IMR-90 (cell line): Measurements from ENCODE around the gene TMED8. TPM values are rescaled to one million over a fixed set of nuclear protein-coding genes. Genes with fewer than 3 reads are reported as not detected.
"Not testable (repeated sequence)": the region's sequence is repeated elsewhere in the genome, so short reads cannot be mapped to it uniquely, and the experiment has no call there.

Experiments used
- ATAC-seq: fragments of 200-7000 bp; cut with Tn5 transposase; 2 replicates; pipeline ENCODE4 v1.9.1; 2020; ENCODE audit warnings: low read depth, mild to moderate bottlenecking, moderate library complexity
- BruUV-seq: library from RNA; stranded (reverse); fragments of 400-500 nt; replicated peaks from 2 replicates; lab custom pipeline; 2021; lab: Mats Ljungman, UMichigan
- CTCF ChIA-PET: fragments of 300-600 bp; formaldehyde crosslinking; extraction: SDS; loops from one replicate; lab custom pipeline; 2021; ENCODE audit warnings: antibody characterized with exemption; lab: Yijun Ruan, JAX
- POLR2A ChIA-PET: fragments of 300-600 bp; sonication (Branson Sonifier 250); formaldehyde crosslinking; loops from one replicate; lab custom pipeline; 2022; ENCODE audit warnings: antibody characterized with exemption; ENCODE audit not compliant: unreplicated experiment; lab: Charles Lee
- DNase-seq: peaks from one replicate; pipeline ENCODE4 v3.0.0; 2013
- H2AFZ ChIP-seq: replicated peaks from 2 replicates; pipeline ENCODE3; 2013; ENCODE audit warnings: low read length, mild to moderate bottlenecking; ENCODE audit not compliant: poor library complexity
- H2AK5ac ChIP-seq: 2 replicates; pipeline ENCODE4 v1.6.1; 2013; ENCODE audit warnings: low read depth, low read length, inconsistent platforms
- H2AK9ac ChIP-seq: replicated peaks from 2 replicates; pipeline ENCODE3; 2013; ENCODE audit warnings: mild to moderate bottlenecking, low read depth, low read length, moderate library complexity; ENCODE audit not compliant: poor library complexity
- H2BK120ac ChIP-seq: 2 replicates; pipeline ENCODE4 v1.6.1; 2013; ENCODE audit warnings: low read depth, low read length, inconsistent platforms
- H2BK15ac ChIP-seq: 3 replicates; pipeline ENCODE4 v1.6.1; 2013; ENCODE audit warnings: low read depth, low read length, inconsistent platforms
- H2BK20ac ChIP-seq: 2 replicates; pipeline ENCODE4 v1.6.1; 2013; ENCODE audit warnings: low read depth, mild to moderate bottlenecking, inconsistent platforms, low read length, moderate library complexity
- H2BK5ac ChIP-seq: 2 replicates; pipeline ENCODE4 v1.6.1; 2013; ENCODE audit warnings: mild to moderate bottlenecking, low read depth, low read length, inconsistent platforms; ENCODE audit not compliant: poor library complexity, severe bottlenecking
- H3K14ac ChIP-seq: replicated peaks from 2 replicates; pipeline ENCODE4 v1.6.1; 2013; ENCODE audit warnings: low read depth, low read length, inconsistent platforms
- H3K18ac ChIP-seq: 2 replicates; pipeline ENCODE4 v1.6.1; 2013; ENCODE audit warnings: low read depth, low read length, control low read depth
- H3K23ac ChIP-seq: 2 replicates; pipeline ENCODE4 v1.6.1; 2013; ENCODE audit warnings: low read depth, low read length, inconsistent platforms
- H3K27ac ChIP-seq: 2 replicates; pipeline ENCODE4 v1.5.1; 2013; ENCODE audit warnings: mild to moderate bottlenecking, control low read depth, low read length; ENCODE audit not compliant: insufficient read depth
- H3K27me3 ChIP-seq: 2 replicates; pipeline ENCODE4 v1.6.1; 2013; ENCODE audit warnings: low read length; ENCODE audit not compliant: control insufficient read depth, insufficient read depth
- H3K36me3 ChIP-seq: 2 replicates; pipeline ENCODE4 v1.6.1; 2013; ENCODE audit warnings: low read length, mixed read lengths; ENCODE audit not compliant: control insufficient read depth, insufficient read depth
- H3K4ac ChIP-seq: 2 replicates; pipeline ENCODE4 v1.6.1; 2013; ENCODE audit warnings: low read depth, low read length, inconsistent platforms
- H3K4me1 ChIP-seq: 2 replicates; pipeline ENCODE4 v1.6.1; 2013; ENCODE audit warnings: low read length, mixed read lengths; ENCODE audit not compliant: control insufficient read depth, insufficient read depth
- H3K4me2 ChIP-seq: 2 replicates; pipeline ENCODE4 v1.6.1; 2013; ENCODE audit warnings: low read depth, mild to moderate bottlenecking, control low read depth, low read length, moderate library complexity
- H3K4me3 ChIP-seq: 2 replicates; pipeline ENCODE4 v1.5.1; 2013; ENCODE audit warnings: low read depth, mild to moderate bottlenecking, control low read depth, low read length, moderate library complexity; ENCODE audit not compliant: insufficient read depth
- H3K56ac ChIP-seq: 2 replicates; pipeline ENCODE4 v1.6.1; 2013; ENCODE audit warnings: low read length, inconsistent platforms; ENCODE audit not compliant: insufficient read depth; ENCODE audit errors: extremely low read depth
- H3K79me1 ChIP-seq, 2 experiments: 2 replicates each; pipeline ENCODE4 v1.6.1; 2013; ENCODE audit warnings: low read length in 2 of 2, inconsistent platforms in 1 of 2, low read depth in 1 of 2
- H3K9ac ChIP-seq: 2 replicates; pipeline ENCODE4 v1.6.1; 2013; ENCODE audit warnings: low read depth, low read length, control low read depth
- H3K9me1 ChIP-seq: 2 replicates; pipeline ENCODE4 v1.6.1; 2013; ENCODE audit warnings: low read length, inconsistent platforms; ENCODE audit not compliant: insufficient read depth
- H3K9me3 ChIP-seq: 2 replicates; pipeline ENCODE4 v1.6.1; 2013; ENCODE audit warnings: low read length; ENCODE audit not compliant: control insufficient read depth, insufficient read depth
- H4K20me1 ChIP-seq: 2 replicates; pipeline ENCODE4 v1.6.1; 2013; ENCODE audit warnings: low read length, inconsistent platforms; ENCODE audit not compliant: insufficient read depth
- H4K5ac ChIP-seq: 2 replicates; pipeline ENCODE4 v1.6.1; 2013; ENCODE audit warnings: mild to moderate bottlenecking, low read depth, low read length, control low read depth
- H4K8ac ChIP-seq, 2 experiments: 2 replicates each; pipeline ENCODE4 v1.6.1; 2013; ENCODE audit warnings: low read depth in 2 of 2, low read length in 2 of 2, control low read depth in 1 of 2, inconsistent platforms in 1 of 2
- H4K91ac ChIP-seq: 2 replicates; pipeline ENCODE4 v1.6.1; 2013; ENCODE audit warnings: low read depth, low read length, inconsistent platforms; ENCODE audit not compliant: insufficient read depth
- WGBS, 2 experiments: methylation state at CpG; one replicate each; pipeline versions ENCODE4 v1.1.5 to v1.1.7; 2013; ENCODE audit warnings: missing lambda C conversion rate in 2 of 2; ENCODE audit not compliant: insufficient read length in 1 of 2; ENCODE audit errors: extremely low coverage in 2 of 2; 5-methylcytosine and 5-hydroxymethylcytosine counted together
- dilution Hi-C: fragments of 300-500 bp; cut with HindIII; formaldehyde crosslinking; loops from one replicate; pipeline ENCODE4 v1.14.3; 2018; ENCODE audit warnings: low sequenced_read_pairs; ENCODE audit not compliant: unreplicated experiment
- in situ Hi-C: fragments of 300-500 bp; cut with MboI; formaldehyde crosslinking; loops from 3 replicates; pipeline ENCODE4 v1.14.3; 2019; ENCODE audit warnings: low sequenced_read_pairs, inconsistent platforms, mixed read lengths
- intact Hi-C: fragments of 100-400 bp; cut with micrococcal nuclease; formaldehyde crosslinking; loops from 2 replicates; pipeline ENCODE4 v1.10.0; 2022
- polyA plus RNA-seq, 3 experiments: library from polyadenylated mRNA; depleted of rRNA; stranded (reverse); fragments of >200 nt; gene quantifications; 2 replicates each; pipeline ENCODE4 v1.2.3, GENCODE V29; 2012; ENCODE audit warnings: low replicate concordance in 1 of 3
- total RNA-seq: library from RNA; depleted of rRNA; stranded (reverse); fragments of >200 nt; gene quantifications from 2 replicates; pipeline ENCODE4 v1.2.3, GENCODE V29; 2012

The TMED8 gene
- total and polyA plus RNA-seq, 2 of the 4 experiments (the other 2 are of a cell fraction): 2.2 to 5.0 TPM

DNA sequence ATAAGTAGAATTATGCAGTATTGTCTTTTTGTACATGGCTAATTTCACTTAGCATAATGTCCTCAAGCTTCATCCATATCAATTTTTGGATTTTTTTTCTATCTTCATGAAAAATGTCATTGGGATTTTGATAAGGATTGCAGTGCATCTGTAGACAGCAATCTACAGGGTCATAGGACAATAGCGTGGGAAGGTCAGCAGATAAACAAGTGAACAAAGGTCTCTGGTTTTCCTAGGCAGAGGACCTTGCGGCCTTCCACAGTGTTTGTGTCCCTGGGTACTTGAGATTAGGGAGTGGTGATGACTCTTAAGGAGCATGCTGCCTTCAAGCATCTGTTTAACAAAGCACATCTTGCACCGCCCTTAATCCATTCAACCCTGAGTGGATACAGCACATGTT lies 39.2 kb upstream of the TMED8 start:
- H3K18ac ChIP-seq, H2AK5ac ChIP-seq, H2AK9ac ChIP-seq, H4K8ac ChIP-seq, H3K4ac ChIP-seq, H3K56ac ChIP-seq, BruUV-seq, CTCF ChIA-PET, H2BK20ac ChIP-seq, H4K20me1 ChIP-seq, H4K91ac ChIP-seq, H3K79me1 ChIP-seq, H3K23ac ChIP-seq, dilution Hi-C loops, POLR2A ChIA-PET, DNase-seq, H2BK15ac ChIP-seq, intact Hi-C loops, ATAC-seq, H3K9me3 ChIP-seq, H3K9me1 ChIP-seq, H2AFZ ChIP-seq, H4K5ac ChIP-seq, H3K4me1 ChIP-seq, H3K27ac ChIP-seq, H3K9ac ChIP-seq, H3K4me3 ChIP-seq, in situ Hi-C loops, H3K4me2 ChIP-seq, H2BK5ac ChIP-seq, H3K36me3 ChIP-seq, H3K14ac ChIP-seq, H3K27me3 ChIP-seq, H2BK120ac ChIP-seq: not testable (repeated sequence)
- whole genome bisulfite sequencing, 2 experiments: no CpG with 5 or more reads among the region's 3 CpGs

DNA sequence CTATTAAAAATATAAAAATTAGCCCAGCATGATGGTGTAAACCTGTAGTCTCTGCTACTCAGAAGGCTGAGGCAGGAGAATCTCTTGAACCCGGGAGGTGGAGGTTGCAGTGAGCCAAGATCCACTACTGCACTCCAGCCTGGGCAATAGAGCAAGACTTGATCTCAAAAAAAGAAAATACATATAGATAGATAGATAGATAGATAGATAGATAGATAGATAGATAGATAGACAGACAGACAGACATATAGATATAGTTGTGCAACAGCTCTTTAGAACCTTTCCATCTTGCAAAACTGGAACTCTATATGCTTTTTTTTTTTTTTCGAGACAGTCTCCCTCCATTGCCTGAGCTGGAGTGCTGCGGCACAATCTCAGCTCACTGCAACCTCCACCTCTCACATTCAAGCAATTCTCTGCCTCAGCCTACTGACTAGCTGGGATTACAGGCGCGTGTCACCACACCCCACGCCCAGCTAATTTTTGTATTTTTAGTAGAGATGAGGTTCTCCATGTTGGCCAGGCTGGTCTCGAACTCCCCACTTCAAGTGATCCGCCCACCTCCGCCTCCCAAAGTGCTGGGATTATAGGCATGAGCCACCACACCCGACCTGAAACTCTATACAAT lies 38.6 kb upstream of the TMED8 start:
- H4K5ac ChIP-seq, DNase-seq, H3K14ac ChIP-seq, H2AFZ ChIP-seq, H2AK9ac ChIP-seq, H3K9ac ChIP-seq, H3K9me1 ChIP-seq, H3K18ac ChIP-seq, ATAC-seq, H3K36me3 ChIP-seq, H3K23ac ChIP-seq, H3K79me1 ChIP-seq, H3K4ac ChIP-seq, H2AK5ac ChIP-seq, H2BK20ac ChIP-seq, H3K27me3 ChIP-seq, H4K8ac ChIP-seq, H3K56ac ChIP-seq, in situ Hi-C loops, H4K91ac ChIP-seq, H3K27ac ChIP-seq, H3K4me1 ChIP-seq, H2BK120ac ChIP-seq, H2BK5ac ChIP-seq, H3K9me3 ChIP-seq, dilution Hi-C loops, H3K4me2 ChIP-seq, intact Hi-C loops, H4K20me1 ChIP-seq, POLR2A ChIA-PET, CTCF ChIA-PET, H3K4me3 ChIP-seq, BruUV-seq, H2BK15ac ChIP-seq: not testable (repeated sequence)
- no CpG with 5 or more reads among the region's 10 CpGs for WGBS, 2 experiments
